Measurements from ENCODE around the gene RHBDF1. TPM values are rescaled to one million over a fixed set of nuclear protein-coding genes. Genes with fewer than 3 reads are reported as not detected.

RHBDF1 gene
- total RNA-seq, 1 experiment from 2014 or later, result 60.8 TPM

GRCh38 chr16:55571-56136 lies 16.8 kb downstream of the RHBDF1 start:
- no peaks in the 10 kb centered on the region; the same call in 1 of the 2 replicates for H3K27me3 Mint-ChIP-seq (ENCODE audit: low read depth)
- ATAC-seq (no peak), DNase-seq (ENCODE audit: low spot score) (no peak)
- CTCF ChIA-PET, result interaction anchor here (0.6 to 1.5 kb wide), 4 partner anchors 10 to 62 kb away, joined by 3 to 5 read pairs (median 4); no protein-coding TSS in a partner anchor
- H3K27ac Mint-ChIP-seq, result no peak overlapping the region
- H3K4me1 Mint-ChIP-seq, result peaks cover 12% of the 10 kb centered on the region
- H3K4me3 Mint-ChIP-seq, result no peak overlapping the region; the same call in 1 of the 2 replicates
- peaks cover 58% of the 10 kb centered on the region for H3K36me3 Mint-ChIP-seq
- H3K9me3 Mint-ChIP-seq, result no peaks in the 10 kb centered on the region
- TF ChIP-seq HMGA2 (CRISPR knock-in tag; IDR thresholded peaks at IDR 0.05) (no peak), EMX1 (CRISPR knock-in tag; IDR thresholded peaks at IDR 0.05) (no peak), ELF4 (CRISPR knock-in tag; IDR thresholded peaks at IDR 0.05; ENCODE audit: low read depth) (no peak), ZNF281 (CRISPR knock-in tag; IDR thresholded peaks at IDR 0.05) (no peak), ZNF423 (CRISPR knock-in tag; IDR thresholded peaks at IDR 0.05) (no peak), NFYB (CRISPR knock-in tag; conservative IDR thresholded peaks at IDR 0.05; ENCODE audit: low read depth) (no peak), CBFB (CRISPR knock-in tag; IDR thresholded peaks at IDR 0.05; ENCODE audit: low read depth) (no peak), ESRRA (CRISPR knock-in tag; IDR thresholded peaks at IDR 0.05; ENCODE audit: borderline replicate concordance) (no peak), ZNF416 (CRISPR knock-in tag; IDR thresholded peaks at IDR 0.05) (no peak), FOXP1 (CRISPR knock-in tag; IDR thresholded peaks at IDR 0.05; ENCODE audit: borderline replicate concordance) (no peak), ZNF671 (CRISPR knock-in tag; IDR thresholded peaks at IDR 0.05) (no peak), ETV6 (CRISPR knock-in tag; IDR thresholded peaks at IDR 0.05) (no peak)
- TF ChIP-seq, protein P1, sequence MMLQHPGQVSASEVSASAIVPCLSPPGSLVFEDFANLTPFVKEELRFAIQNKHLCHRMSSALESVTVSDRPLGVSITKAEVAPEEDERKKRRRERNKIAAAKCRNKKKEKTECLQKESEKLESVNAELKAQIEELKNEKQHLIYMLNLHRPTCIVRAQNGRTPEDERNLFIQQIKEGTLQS (CRISPR knock-in tag; conservative IDR thresholded peaks at IDR 0.05), result no peak
- TF ChIP-seq, protein P2, sequence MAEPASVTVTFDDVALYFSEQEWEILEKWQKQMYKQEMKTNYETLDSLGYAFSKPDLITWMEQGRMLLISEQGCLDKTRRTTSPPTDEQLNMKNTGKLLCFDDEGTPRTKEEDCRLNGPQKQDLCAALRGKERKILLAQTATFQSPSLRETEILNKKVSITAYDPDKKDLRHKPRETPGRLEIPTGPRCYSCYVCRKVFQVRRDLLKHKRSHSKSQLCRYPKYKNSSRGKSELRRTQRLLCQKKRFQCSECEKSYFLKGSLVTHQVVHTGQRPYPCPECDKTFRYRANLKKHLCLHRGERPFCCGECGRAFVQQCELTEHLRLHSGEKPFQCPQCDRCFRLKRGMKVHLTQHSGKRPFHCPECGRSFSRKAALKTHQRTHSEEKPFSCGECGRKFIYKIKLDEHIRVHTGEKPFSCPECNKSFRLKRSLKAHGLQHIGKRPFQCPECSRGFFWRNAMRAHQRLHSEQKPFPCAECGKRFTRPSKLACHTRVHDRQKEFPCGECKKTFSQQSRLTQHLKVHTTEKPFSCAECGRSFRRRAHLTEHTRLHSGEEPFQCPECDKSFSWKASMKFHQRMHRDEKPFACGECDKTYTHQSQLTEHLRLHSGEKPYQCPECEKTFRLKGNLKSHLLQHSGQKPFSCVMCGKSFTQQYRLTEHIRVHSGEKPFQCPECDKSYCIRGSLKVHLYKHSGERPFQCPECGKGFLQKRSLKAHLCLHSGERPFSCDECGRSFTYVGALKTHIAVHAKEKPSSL (CRISPR knock-in tag; conservative IDR thresholded peaks at IDR 0.05), result no peak
- TF ChIP-seq, protein P3, sequence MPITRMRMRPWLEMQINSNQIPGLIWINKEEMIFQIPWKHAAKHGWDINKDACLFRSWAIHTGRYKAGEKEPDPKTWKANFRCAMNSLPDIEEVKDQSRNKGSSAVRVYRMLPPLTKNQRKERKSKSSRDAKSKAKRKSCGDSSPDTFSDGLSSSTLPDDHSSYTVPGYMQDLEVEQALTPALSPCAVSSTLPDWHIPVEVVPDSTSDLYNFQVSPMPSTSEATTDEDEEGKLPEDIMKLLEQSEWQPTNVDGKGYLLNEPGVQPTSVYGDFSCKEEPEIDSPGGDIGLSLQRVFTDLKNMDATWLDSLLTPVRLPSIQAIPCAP (CRISPR knock-in tag; IDR thresholded peaks at IDR 0.05), result no peak
- TF ChIP-seq, protein P4, sequence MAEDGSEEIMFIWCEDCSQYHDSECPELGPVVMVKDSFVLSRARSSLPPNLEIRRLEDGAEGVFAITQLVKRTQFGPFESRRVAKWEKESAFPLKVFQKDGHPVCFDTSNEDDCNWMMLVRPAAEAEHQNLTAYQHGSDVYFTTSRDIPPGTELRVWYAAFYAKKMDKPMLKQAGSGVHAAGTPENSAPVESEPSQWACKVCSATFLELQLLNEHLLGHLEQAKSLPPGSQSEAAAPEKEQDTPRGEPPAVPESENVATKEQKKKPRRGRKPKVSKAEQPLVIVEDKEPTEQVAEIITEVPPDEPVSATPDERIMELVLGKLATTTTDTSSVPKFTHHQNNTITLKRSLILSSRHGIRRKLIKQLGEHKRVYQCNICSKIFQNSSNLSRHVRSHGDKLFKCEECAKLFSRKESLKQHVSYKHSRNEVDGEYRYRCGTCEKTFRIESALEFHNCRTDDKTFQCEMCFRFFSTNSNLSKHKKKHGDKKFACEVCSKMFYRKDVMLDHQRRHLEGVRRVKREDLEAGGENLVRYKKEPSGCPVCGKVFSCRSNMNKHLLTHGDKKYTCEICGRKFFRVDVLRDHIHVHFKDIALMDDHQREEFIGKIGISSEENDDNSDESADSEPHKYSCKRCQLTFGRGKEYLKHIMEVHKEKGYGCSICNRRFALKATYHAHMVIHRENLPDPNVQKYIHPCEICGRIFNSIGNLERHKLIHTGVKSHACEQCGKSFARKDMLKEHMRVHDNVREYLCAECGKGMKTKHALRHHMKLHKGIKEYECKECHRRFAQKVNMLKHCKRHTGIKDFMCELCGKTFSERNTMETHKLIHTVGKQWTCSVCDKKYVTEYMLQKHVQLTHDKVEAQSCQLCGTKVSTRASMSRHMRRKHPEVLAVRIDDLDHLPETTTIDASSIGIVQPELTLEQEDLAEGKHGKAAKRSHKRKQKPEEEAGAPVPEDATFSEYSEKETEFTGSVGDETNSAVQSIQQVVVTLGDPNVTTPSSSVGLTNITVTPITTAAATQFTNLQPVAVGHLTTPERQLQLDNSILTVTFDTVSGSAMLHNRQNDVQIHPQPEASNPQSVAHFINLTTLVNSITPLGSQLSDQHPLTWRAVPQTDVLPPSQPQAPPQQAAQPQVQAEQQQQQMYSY (CRISPR knock-in tag; IDR thresholded peaks at IDR 0.05), result no peak
- POLR2A ChIA-PET, result no interaction called here

Data from WTC11 (cell line).